HepG2 (cell line): ENCODE results near the gene ZNF445. TPM values are rescaled to one million over a fixed set of nuclear protein-coding genes. Genes with fewer than 3 reads are reported as not detected.
A peak's percentile ranks its signal among the peaks of the same experiment; 100 is the strongest.

Source experiments
- ASH2L ChIP-seq: fragments of 300-600, 200-600 bp; sonication (generic); IDR thresholded peaks from 2 replicates; pipeline ENCODE4 v1.7.0; 2017; ENCODE audit warnings: low read depth, mild to moderate bottlenecking, moderate library complexity, mixed read lengths, low read length; ENCODE audit not compliant: insufficient read length
- CCAR2 ChIP-seq: fragments of 200-400 bp; formaldehyde crosslinking; optimal IDR thresholded peaks from 2 replicates; pipeline ENCODE3; 2018; ENCODE audit warnings: low read depth, mild to moderate bottlenecking, low read length, moderate library complexity
- CTCF ChIP-seq: sonication (generic); formaldehyde crosslinking; IDR thresholded peaks from 2 replicates; pipeline ENCODE4 v1.5.0; 2020; ENCODE audit warnings: mild to moderate bottlenecking, missing genetic modification reagents, moderate library complexity
- ETV5 ChIP-seq: IDR thresholded peaks from 2 replicates; pipeline ENCODE4 v1.6.1; 2018; ENCODE audit warnings: missing biosample characterization, missing genetic modification reagents, inconsistent platforms, borderline replicate concordance
- HNF4A ChIP-seq: sonication (generic); formaldehyde crosslinking; IDR thresholded peaks from 2 replicates; pipeline ENCODE4 v1.4.0; 2020; ENCODE audit warnings: missing genetic modification reagents
- HNRNPH1 ChIP-seq: fragments of 200-400 bp; formaldehyde crosslinking; optimal IDR thresholded peaks from 2 replicates; pipeline ENCODE3; 2017; ENCODE audit warnings: mild to moderate bottlenecking, low read depth, low read length
- KDM3A ChIP-seq: IDR thresholded peaks from 2 replicates; pipeline ENCODE4 v1.6.1; 2018; ENCODE audit warnings: low read depth, missing compliant biosample characterization
- NAIF1 ChIP-seq: sonication (generic); formaldehyde crosslinking; IDR thresholded peaks from 2 replicates; pipeline ENCODE4 v1.5.0; 2020; ENCODE audit warnings: mild to moderate bottlenecking, missing genetic modification reagents, borderline replicate concordance
- PHF5A ChIP-seq: IDR thresholded peaks from one replicate; pipeline ENCODE4 v1.6.1; 2018; ENCODE audit warnings: low read depth, missing genetic modification reagents; ENCODE audit not compliant: unreplicated experiment
- RFXANK ChIP-seq: IDR thresholded peaks from 2 replicates; pipeline ENCODE4 v1.6.1; 2016
- RXRA ChIP-seq: sonication (generic); formaldehyde crosslinking; IDR thresholded peaks from 2 replicates; pipeline ENCODE4 v1.5.1; 2020; ENCODE audit warnings: missing genetic modification reagents
- ZBTB40 ChIP-seq, 2 experiments: fragments of 450-650 bp in 1 of 2; sonication (generic) in 1 of 2; formaldehyde crosslinking in 1 of 2; IDR thresholded peaks; 2 replicates each; pipeline versions ENCODE4 v1.6.1 to v1.8.0; 2016 to 2022; ENCODE audit warnings: antibody characterized with exemption in 1 of 2, mild to moderate bottlenecking in 1 of 2, missing genetic modification reagents in 1 of 2
- ZFP82 ChIP-seq: sonication (generic); formaldehyde crosslinking; IDR thresholded peaks from 2 replicates; pipeline ENCODE4 v1.5.1; 2020; ENCODE audit warnings: mild to moderate bottlenecking, missing genetic modification reagents, borderline replicate concordance
- ZNF484 ChIP-seq: sonication (generic); formaldehyde crosslinking; IDR thresholded peaks from 2 replicates; pipeline ENCODE4 v1.5.1; 2020; ENCODE audit warnings: mild to moderate bottlenecking, low read depth, missing genetic modification reagents, borderline replicate concordance
- ZNF720 ChIP-seq: sonication (generic); formaldehyde crosslinking; IDR thresholded peaks from 2 replicates; pipeline ENCODE4 v1.4.0; 2020; ENCODE audit warnings: missing genetic modification reagents
- ZSCAN5A ChIP-seq: sonication (generic); formaldehyde crosslinking; IDR thresholded peaks from 2 replicates; pipeline ENCODE4 v1.8.0; 2022; ENCODE audit warnings: mild to moderate bottlenecking, missing genetic modification reagents, borderline replicate concordance
- polyA plus RNA-seq, 8 experiments: library from polyadenylated mRNA; depleted of rRNA in 3 of 8; stranded (reverse) in 7 of 8; unstranded in 1 of 8; fragments of >200 nt; fragmentation: Illumina TruSeq in 4 of 8; extraction: Trizol in 4 of 8; gene quantifications; 2 replicates each; pipeline versions ENCODE4 v1.2.1 to v1.2.3, GENCODE V29; 2011 to 2016; ENCODE audit warnings: low read depth in 4 of 8, missing spikeins in 1 of 8, mixed read lengths in 1 of 8; ENCODE audit not compliant: insufficient read depth in 1 of 8
- total RNA-seq, 5 experiments: library from RNA; depleted of rRNA; stranded (reverse); fragments of >200 nt; fragmentation: Illumina TruSeq; extraction: Trizol; gene quantifications; 2 replicates each; pipeline ENCODE4 v1.2.3, GENCODE V29; 2016; ENCODE audit warnings: low read depth in 1 of 5

ZNF445 gene
- total and polyA plus RNA-seq, 2 of the 13 experiments (the other 11 are each of a cell fraction or from before 2014, with no cell fraction given) = 4.4 to 10.3 TPM

- TF ChIP-seq ZBTB40 (IDR thresholded peaks at IDR 0.05) = no peak
- TF ChIP-seq ZBTB40 (CRISPR knock-in tag; IDR thresholded peaks at IDR 0.05) = peak; percentile 85; the same call in 1 of the 2 replicates
- TF ChIP-seq RFXANK (CRISPR knock-in tag) = no peak
- TF ChIP-seq HNF4A (CRISPR knock-in tag) = peak; percentile 99
- TF ChIP-seq RXRA (CRISPR knock-in tag) = peak; percentile 90; the same call in 1 of the 2 replicates
- TF ChIP-seq ASH2L = peak; percentile 90
- TF ChIP-seq ETV5 = peak; percentile 87
- 0 out of 2 replicates have a peak, but pooled peaks have one; percentile 44 for TF ChIP-seq ZSCAN5A (CRISPR knock-in tag)
- no peak for TF ChIP-seq HNRNPH1
- no peak for TF ChIP-seq ZNF720 (CRISPR knock-in tag)
- peak; percentile 91 for TF ChIP-seq PHF5A (CRISPR knock-in tag)
- TF ChIP-seq ZNF484 (CRISPR knock-in tag) = no peak
- TF ChIP-seq CCAR2 = no peak
- peak; percentile 37; the same call in 1 of the 2 replicates for TF ChIP-seq NAIF1 (CRISPR knock-in tag)
- TF ChIP-seq KDM3A (CRISPR knock-in tag) = peak; percentile 54; the same call in 1 of the 2 replicates
- peak; percentile 17 for TF ChIP-seq CTCF (CRISPR knock-in tag)
- TF ChIP-seq ZFP82 (CRISPR knock-in tag) = no peak
Observed at GRCh38 chr3:44439499-44440295, 37.8 kb downstream of the ZNF445 start (continued).
